ENCODE results near the gene RUFY3. TPM values are rescaled to one million over a fixed set of nuclear protein-coding genes. Genes with fewer than 3 reads are reported as not detected.
"Not testable (repeated sequence)": the region's sequence is repeated elsewhere in the genome, so short reads cannot be mapped to it uniquely, and the experiment has no call there.

The RUFY3 gene
- total RNA-seq, 1 donor from 2014 or later = 35.6 TPM

GRCh38 chr4:70725633-70726032, 3.9 kb downstream of the RUFY3 start:
- no peak for DNase-seq (ENCODE audit: low read depth)
- Histone ChIP-seq H3K36me3 (ENCODE audit: control insufficient read depth, insufficient read depth, low read length) (no peaks in the 10 kb centered on the region), H3K27me3 (ENCODE audit: control insufficient read depth, insufficient read depth, low read length) (no peaks in the 10 kb centered on the region), H3K4me3 (ENCODE audit: low read depth, low read length) (no peak overlapping the region)
- TF ChIP-seq, protein P1, sequence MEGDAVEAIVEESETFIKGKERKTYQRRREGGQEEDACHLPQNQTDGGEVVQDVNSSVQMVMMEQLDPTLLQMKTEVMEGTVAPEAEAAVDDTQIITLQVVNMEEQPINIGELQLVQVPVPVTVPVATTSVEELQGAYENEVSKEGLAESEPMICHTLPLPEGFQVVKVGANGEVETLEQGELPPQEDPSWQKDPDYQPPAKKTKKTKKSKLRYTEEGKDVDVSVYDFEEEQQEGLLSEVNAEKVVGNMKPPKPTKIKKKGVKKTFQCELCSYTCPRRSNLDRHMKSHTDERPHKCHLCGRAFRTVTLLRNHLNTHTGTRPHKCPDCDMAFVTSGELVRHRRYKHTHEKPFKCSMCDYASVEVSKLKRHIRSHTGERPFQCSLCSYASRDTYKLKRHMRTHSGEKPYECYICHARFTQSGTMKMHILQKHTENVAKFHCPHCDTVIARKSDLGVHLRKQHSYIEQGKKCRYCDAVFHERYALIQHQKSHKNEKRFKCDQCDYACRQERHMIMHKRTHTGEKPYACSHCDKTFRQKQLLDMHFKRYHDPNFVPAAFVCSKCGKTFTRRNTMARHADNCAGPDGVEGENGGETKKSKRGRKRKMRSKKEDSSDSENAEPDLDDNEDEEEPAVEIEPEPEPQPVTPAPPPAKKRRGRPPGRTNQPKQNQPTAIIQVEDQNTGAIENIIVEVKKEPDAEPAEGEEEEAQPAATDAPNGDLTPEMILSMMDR (IDR thresholded peaks at IDR 0.05; ENCODE audit: insufficient read depth, low read length, poor library complexity, severe bottlenecking) = no peak

GRCh38 chr4:70726515-70726914, 4.8 kb downstream of the RUFY3 start:
- not testable (repeated sequence) for DNase-seq (ENCODE audit: low read depth); H3K27me3 ChIP-seq (ENCODE audit: control insufficient read depth, insufficient read depth, low read length); H3K36me3 ChIP-seq (ENCODE audit: control insufficient read depth, insufficient read depth, low read length); H3K4me3 ChIP-seq (ENCODE audit: low read depth, low read length)

- Histone ChIP-seq H3K36me3 (ENCODE audit: control insufficient read depth, insufficient read depth, low read length) (no peaks in the 10 kb centered on the region), H3K4me3 (ENCODE audit: low read depth, low read length) (no peak overlapping the region), H3K27me3 (ENCODE audit: control insufficient read depth, insufficient read depth, low read length) (no peaks in the 10 kb centered on the region)
- DNase-seq (ENCODE audit: low read depth) = no peak
- TF ChIP-seq, protein P1 (IDR thresholded peaks at IDR 0.05; ENCODE audit: insufficient read depth, low read length, poor library complexity, severe bottlenecking) = no peak
Measured at GRCh38 chr4:70728091-70728490, 6.3 kb downstream of the RUFY3 start.

DNA sequence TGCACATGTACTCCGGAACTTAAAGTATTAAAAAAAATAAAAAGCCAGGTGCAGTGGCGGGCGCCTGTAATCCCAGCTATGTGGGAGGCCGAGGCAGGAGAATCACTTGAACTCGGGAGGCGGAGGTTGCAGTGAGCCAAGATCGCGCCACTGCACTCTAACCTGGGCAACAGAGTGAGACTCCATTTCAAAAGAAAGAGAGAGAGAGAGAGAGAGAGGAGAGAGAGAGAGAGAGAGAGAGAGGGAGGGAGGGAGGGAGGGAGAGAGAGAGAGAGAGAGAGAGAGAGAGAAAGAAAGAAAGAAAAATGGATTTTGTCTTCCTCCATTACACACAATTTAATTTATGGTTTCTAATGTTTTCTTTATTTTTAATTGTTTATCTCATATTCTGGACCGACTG, 11.1 kb downstream of the RUFY3 start:
- not testable (repeated sequence) for DNase-seq (ENCODE audit: low read depth); H3K36me3 ChIP-seq (ENCODE audit: control insufficient read depth, insufficient read depth, low read length); H3K27me3 ChIP-seq (ENCODE audit: control insufficient read depth, insufficient read depth, low read length)

GRCh38 chr4:70734168-70734954, 12.6 kb downstream of the RUFY3 start:
- DNase-seq (ENCODE audit: low read depth) = peak; percentile 18
- TF ChIP-seq, protein P1 (IDR thresholded peaks at IDR 0.05; ENCODE audit: insufficient read depth, low read length, poor library complexity, severe bottlenecking) = no peak
- no peaks in the 10 kb centered on the region for H3K36me3 ChIP-seq (ENCODE audit: control insufficient read depth, insufficient read depth, low read length)
- H3K27me3 ChIP-seq (ENCODE audit: control insufficient read depth, insufficient read depth, low read length) = no peaks in the 10 kb centered on the region
- H3K4me3 ChIP-seq (ENCODE audit: low read depth, low read length) = peak overlapping the region; percentile 20

More for the DNA sequence above, 11.1 kb downstream of the RUFY3 start:
- H3K4me3 ChIP-seq (ENCODE audit: low read depth, low read length) = not testable (repeated sequence)

DNA sequence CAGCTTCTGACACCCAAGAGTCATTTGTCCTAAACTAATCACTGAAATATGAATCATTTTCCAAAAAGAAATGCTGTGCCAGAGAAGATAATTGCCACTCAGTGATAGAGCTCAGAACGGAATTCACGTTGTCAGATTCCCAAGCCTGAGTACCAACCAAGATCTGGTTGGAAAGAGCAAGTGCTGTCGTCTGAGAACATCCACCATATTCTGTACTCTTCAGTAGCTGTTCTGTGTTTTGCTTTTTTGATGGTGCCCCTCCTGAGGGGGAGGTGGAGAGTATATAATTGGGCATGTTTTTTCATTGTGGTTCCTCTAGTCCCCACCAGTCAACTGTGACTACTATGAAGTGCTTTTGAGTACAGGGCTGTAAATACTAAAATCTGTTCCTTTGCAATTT, 13.2 kb downstream of the RUFY3 start:
- no peak for DNase-seq (ENCODE audit: low read depth)
- H3K36me3 ChIP-seq (ENCODE audit: control insufficient read depth, insufficient read depth, low read length) = no peaks in the 10 kb centered on the region
- H3K4me3 ChIP-seq (ENCODE audit: low read depth, low read length) = no peak overlapping the region
- TF ChIP-seq, protein P1 (IDR thresholded peaks at IDR 0.05; ENCODE audit: insufficient read depth, low read length, poor library complexity, severe bottlenecking) = no peak
- no peaks in the 10 kb centered on the region for H3K27me3 ChIP-seq (ENCODE audit: control insufficient read depth, insufficient read depth, low read length)

DNA sequence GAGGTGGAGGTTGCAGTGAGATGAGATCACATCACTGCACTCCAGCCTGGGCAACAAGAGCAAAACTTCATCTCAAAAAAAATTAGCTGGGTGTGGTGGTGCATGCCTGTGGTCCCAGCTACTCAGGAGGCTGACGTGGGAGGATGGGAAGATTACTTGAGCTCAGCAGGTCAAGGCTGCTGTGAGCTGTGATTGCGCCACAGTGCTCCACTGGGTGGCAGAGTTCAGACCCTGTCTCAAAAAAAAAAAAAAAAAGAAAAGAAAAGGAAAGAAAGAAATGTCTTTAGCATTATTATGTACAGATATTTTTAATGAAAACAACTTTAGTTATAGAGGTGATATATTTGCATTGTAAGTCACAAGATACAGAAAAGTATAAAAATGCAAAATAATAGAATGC, 14.2 kb downstream of the RUFY3 start:
- H3K4me3 ChIP-seq (ENCODE audit: low read depth, low read length); DNase-seq (ENCODE audit: low read depth); H3K27me3 ChIP-seq (ENCODE audit: control insufficient read depth, insufficient read depth, low read length); H3K36me3 ChIP-seq (ENCODE audit: control insufficient read depth, insufficient read depth, low read length): not testable (repeated sequence)
- TF ChIP-seq, protein P1 (IDR thresholded peaks at IDR 0.05; ENCODE audit: insufficient read depth, low read length, poor library complexity, severe bottlenecking) = peak; percentile 25

Data from kidney epithelial cell (primary cell).